CD14-positive monocyte (primary cell): Measurements from ENCODE around the gene HOXB4. TPM values are rescaled to one million over a fixed set of nuclear protein-coding genes. Genes with fewer than 3 reads are reported as not detected.
A peak's percentile ranks its signal among the peaks of the same experiment; 100 is the strongest.

Experiments
- DNase-seq, 3 donors: peaks; one replicate each; pipeline ENCODE4 v3.0.0-alpha.2; 2011 to 2022
- H2AFZ ChIP-seq: 2 replicates; pipeline ENCODE4 v1.6.0; 2012; ENCODE audit warnings: mild to moderate bottlenecking, low read depth, low read length, inconsistent platforms; ENCODE audit not compliant: insufficient read depth, poor library complexity, severe bottlenecking
- H3K27ac ChIP-seq, 2 donors: 1 replicate in 1 of 2; 2 replicates in 1 of 2; pipeline ENCODE4 v1.5.1; 2012 to 2013; ENCODE audit warnings: low read length in 2 of 2, control low read depth in 1 of 2, inconsistent platforms in 1 of 2, low read depth in 1 of 2, mild to moderate bottlenecking in 1 of 2
- H3K27me3 ChIP-seq, 2 donors: one replicate each; pipeline versions ENCODE4 v1.6.0 to v1.6.1; 2011 to 2013; ENCODE audit warnings: low read length in 2 of 2; ENCODE audit not compliant: control insufficient read depth in 2 of 2, insufficient read depth in 2 of 2
- H3K36me3 ChIP-seq, 2 donors: replicated peaks in 1 of 2; 1 replicate in 1 of 2; 2 replicates in 1 of 2; pipeline versions ENCODE4 v1.5.1 to v1.6.1; 2012 to 2013; ENCODE audit warnings: low read length in 2 of 2, control low read depth in 1 of 2, inconsistent platforms in 1 of 2, mild to moderate bottlenecking in 1 of 2; ENCODE audit not compliant: insufficient read depth in 2 of 2, control insufficient read depth in 1 of 2
- H3K4me1 ChIP-seq, 2 donors: 1 replicate in 1 of 2; 2 replicates in 1 of 2; pipeline versions ENCODE4 v1.5.1 to v1.6.1; 2012 to 2013; ENCODE audit warnings: low read length in 2 of 2, control low read depth in 1 of 2, inconsistent platforms in 1 of 2, mild to moderate bottlenecking in 1 of 2, moderate library complexity in 1 of 2; ENCODE audit not compliant: insufficient read depth in 2 of 2, control insufficient read depth in 1 of 2
- H3K4me2 ChIP-seq: replicated peaks from 2 replicates; pipeline ENCODE3; 2012; ENCODE audit warnings: low read length, moderate library complexity, mild to moderate bottlenecking; ENCODE audit not compliant: poor library complexity, severe bottlenecking; ENCODE audit errors: extremely low read depth
- H3K4me3 ChIP-seq, 3 experiments: fragments of 200-600 bp in 1 of 3; sonication (generic) in 1 of 3; replicated peaks in 1 of 3; 1 replicate in 2 of 3; 2 replicates in 1 of 3; pipeline ENCODE4 v1.5.1; 2011 to 2013; ENCODE audit warnings: low read length in 3 of 3, mild to moderate bottlenecking in 3 of 3, control low read depth in 2 of 3, low read depth in 2 of 3, inconsistent platforms in 1 of 3, moderate library complexity in 1 of 3
- H3K79me2 ChIP-seq: 2 replicates; pipeline ENCODE4 v1.6.0; 2012; ENCODE audit warnings: mild to moderate bottlenecking, control low read depth, inconsistent platforms, low read length, moderate library complexity; ENCODE audit not compliant: insufficient read depth
- H3K9ac ChIP-seq: 2 replicates; pipeline ENCODE4 v1.6.0; 2017; ENCODE audit warnings: low read length, mild to moderate bottlenecking; ENCODE audit not compliant: insufficient read depth, poor library complexity, severe bottlenecking
- H3K9me3 ChIP-seq, 2 donors: replicated peaks in 1 of 2; 1 replicate in 1 of 2; 2 replicates in 1 of 2; pipeline versions ENCODE4 v1.5.1 to v1.6.1; 2012 to 2013; ENCODE audit warnings: low read length in 2 of 2, control low read depth in 1 of 2; ENCODE audit not compliant: control insufficient read depth in 1 of 2, insufficient read depth in 1 of 2
- H4K20me1 ChIP-seq: 2 replicates; pipeline ENCODE4 v1.6.0; 2012; ENCODE audit warnings: mild to moderate bottlenecking, low read length, control low read depth, moderate library complexity; ENCODE audit not compliant: insufficient read depth
- H3K27ac Mint-ChIP-seq, 7 donors: one replicate each; pipeline ENCODE4 v1.8.0; 2020; ENCODE audit warnings: mild to moderate bottlenecking in 7 of 7, mixed read lengths in 7 of 7, moderate library complexity in 6 of 7, inconsistent platforms in 2 of 7
- H3K27me3 Mint-ChIP-seq, 3 donors: one replicate each; pipeline ENCODE4 v1.8.0; 2021 to 2022; ENCODE audit warnings: low read depth in 3 of 3, mild to moderate bottlenecking in 3 of 3, mixed read lengths in 3 of 3, moderate library complexity in 3 of 3, inconsistent platforms in 1 of 3
- H3K36me3 Mint-ChIP-seq, 2 donors: one replicate each; pipeline ENCODE4 v1.8.0; 2020; ENCODE audit warnings: mixed read lengths in 2 of 2, inconsistent platforms in 1 of 2, mild to moderate bottlenecking in 1 of 2
- H3K4me1 Mint-ChIP-seq: one replicate; pipeline ENCODE4 v1.8.0; 2020; ENCODE audit warnings: mild to moderate bottlenecking, mixed read lengths
- H3K4me3 Mint-ChIP-seq, 2 donors: one replicate each; pipeline ENCODE4 v1.8.0; 2020; ENCODE audit warnings: mild to moderate bottlenecking in 2 of 2, mixed read lengths in 2 of 2, moderate library complexity in 1 of 2
- H3K9me3 Mint-ChIP-seq, 7 donors: one replicate each; pipeline ENCODE4 v1.8.0; 2020 to 2022; ENCODE audit warnings: mixed read lengths in 7 of 7, mild to moderate bottlenecking in 6 of 7, moderate library complexity in 6 of 7, inconsistent platforms in 2 of 7
- CTCF ChIP-seq: fragments of 200-600 bp; IDR thresholded peaks from one replicate; pipeline ENCODE4 v1.8.0; 2022; ENCODE audit warnings: antibody characterized with exemption, mild to moderate bottlenecking
- WGBS: methylation state at CpG from one replicate; pipeline ENCODE4 v1.1.5; 2013; ENCODE audit warnings: missing lambda C conversion rate; ENCODE audit not compliant: insufficient coverage; 5-methylcytosine and 5-hydroxymethylcytosine counted together
- intact Hi-C, 2 donors: fragments of 100-400 bp; cut with micrococcal nuclease; formaldehyde crosslinking; loops; one replicate each; pipeline versions ENCODE4 v1.15.0 to v1.15.1; 2023
- polyA plus RNA-seq, 3 donors: library from polyadenylated mRNA; depleted of rRNA in 1 of 3; unstranded in 2 of 3; stranded (reverse) in 1 of 3; fragments of 300-500 nt in 2 of 3; fragments of >200 nt in 1 of 3; fragmentation: Illumina TruSeq in 2 of 3; gene quantifications; 1 replicate in 2 of 3; 2 replicates in 1 of 3; pipeline ENCODE4 v1.2.3, GENCODE V29; 2012 to 2021

HOXB4 gene
- polyA plus RNA-seq, 3 donors, result 0.16 TPM; not detected in 2

DNA sequence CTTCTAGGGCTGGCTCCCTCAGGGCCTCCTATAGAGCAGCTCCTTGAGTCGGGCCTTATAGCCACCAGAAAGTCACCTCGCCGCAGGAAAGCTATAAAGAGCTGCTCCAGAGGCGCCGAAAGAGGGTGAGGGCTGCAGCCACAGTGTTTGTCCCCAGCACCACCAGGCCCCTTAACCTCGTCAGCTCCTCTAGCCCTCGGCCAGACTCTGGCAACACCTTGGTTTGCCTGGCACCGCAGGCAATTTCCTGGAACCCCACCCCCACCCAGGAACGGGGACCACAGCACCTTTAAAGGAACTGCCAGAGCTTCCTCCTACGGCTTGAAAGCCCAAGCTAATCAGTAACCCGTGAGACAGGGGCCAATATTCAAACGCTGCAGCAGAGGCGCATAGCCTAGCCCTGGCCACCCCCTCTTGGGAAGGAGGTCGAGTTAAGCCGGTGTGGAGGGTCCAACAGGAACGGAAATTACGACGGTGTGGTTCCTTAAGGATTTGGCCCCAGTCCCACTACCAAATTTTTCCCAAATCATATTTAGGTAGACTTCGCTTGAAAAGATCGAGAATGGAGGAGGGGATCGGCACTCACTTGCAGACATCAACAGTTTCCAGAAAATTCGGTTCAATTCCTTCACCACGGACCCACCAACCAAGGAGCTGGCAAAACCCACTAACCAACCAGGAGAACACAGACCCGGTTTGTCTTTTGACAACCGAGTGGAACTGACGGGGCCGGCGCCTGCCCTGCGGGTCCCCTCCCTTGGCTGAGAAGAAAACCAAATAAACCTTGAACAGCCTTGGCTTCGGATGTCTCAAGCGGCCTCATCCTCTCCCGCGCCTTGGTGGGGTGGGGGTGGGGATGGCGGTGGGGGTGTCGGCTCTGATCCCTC, 23.6 kb upstream of the HOXB4 start:
- no peak overlapping the region for H3K4me3 ChIP-seq
- peaks cover 15 to 18% of the 10 kb centered on the region in 2 donors for H3K4me1 ChIP-seq
- no peak overlapping the region for H2AFZ ChIP-seq
- Mint-ChIP-seq H3K27ac (no peak overlapping the region), H3K9me3 (peaks cover 0 to 33% (median 8%) of the 10 kb centered on the region in 7 donors), H3K4me1 (peaks cover 28% of the 10 kb centered on the region), H3K4me3 (peak overlapping the region in 1 of 2 donors; percentile 93), H3K27me3 (peaks cover 95 to 100% (median 99%) of the 10 kb centered on the region in 3 donors), H3K36me3 (peaks cover 6 to 16% of the 10 kb centered on the region in 2 donors)
- H4K20me1 ChIP-seq, result no peaks in the 10 kb centered on the region
- no peaks in the 10 kb centered on the region for H3K79me2 ChIP-seq
- peaks cover 74 to 100% of the 10 kb centered on the region in 2 donors for H3K27me3 ChIP-seq
- peaks cover 0 to 46% of the 10 kb centered on the region in 2 donors for H3K9me3 ChIP-seq
- intact Hi-C loops, result no loop called here
- DNase-seq, result no peak
- 54% methylated on average over 20 of the region's 35 CpGs for WGBS
- no peaks in the 10 kb centered on the region for H3K36me3 ChIP-seq
- no peak overlapping the region for H3K9ac ChIP-seq
- H3K4me2 ChIP-seq, result no peak overlapping the region
- TF ChIP-seq CTCF, result no peak
- no peak overlapping the region for H3K27ac ChIP-seq

DNA sequence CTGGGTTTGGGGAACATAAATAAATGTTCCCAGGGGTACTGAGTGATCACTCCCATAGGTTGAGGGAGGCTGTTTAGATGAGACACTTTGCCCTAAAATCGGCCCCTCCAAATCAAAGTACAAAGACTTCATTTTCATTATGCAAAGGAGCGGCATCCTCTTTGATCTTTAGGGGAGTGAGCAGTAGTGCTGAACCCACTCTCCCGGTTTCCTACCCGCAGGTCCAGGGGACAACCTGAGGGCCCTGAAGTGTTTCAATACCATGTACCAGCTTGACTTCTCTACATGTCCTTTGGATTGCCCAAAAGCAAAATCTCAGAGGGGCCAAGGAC, 23.0 kb upstream of the HOXB4 start:
- intact Hi-C loops, result no loop called here
- WGBS, result 100% methylated on average over 1 of the region's 4 CpGs
- Histone ChIP-seq H3K4me1 (peaks cover 20 to 24% of the 10 kb centered on the region in 2 donors), H3K9ac (no peak overlapping the region), H3K4me2 (no peak overlapping the region), H2AFZ (no peak overlapping the region), H3K27ac (no peak overlapping the region), H4K20me1 (no peaks in the 10 kb centered on the region), H3K79me2 (no peaks in the 10 kb centered on the region), H3K36me3 (no peaks in the 10 kb centered on the region), H3K27me3 (peaks cover 80 to 100% of the 10 kb centered on the region in 2 donors), H3K4me3 (no peak overlapping the region), H3K9me3 (peaks cover 0 to 52% of the 10 kb centered on the region in 2 donors)
- Mint-ChIP-seq H3K36me3 (peaks cover 12 to 21% of the 10 kb centered on the region in 2 donors), H3K27ac (no peak overlapping the region), H3K4me1 (peaks cover 34% of the 10 kb centered on the region), H3K9me3 (peaks cover 0 to 38% (median 14%) of the 10 kb centered on the region in 7 donors), H3K27me3 (peaks cover 97 to 100% (median 99%) of the 10 kb centered on the region in 3 donors), H3K4me3 (peak overlapping the region in 1 of 2 donors; percentile 93)
- TF ChIP-seq CTCF, result no peak
- no peak for DNase-seq
